MM.1S (cell line): ENCODE data around the gene TGFBR2.

Experiments
- EZH2 ChIP-seq: fragments of 300-600 bp; sonication (generic); optimal IDR thresholded peaks from 2 replicates; pipeline ENCODE3; 2017; ENCODE audit warnings: low read depth, mild to moderate bottlenecking, antibody characterized with exemption, low read length, mixed read lengths
- TF ChIP-seq, protein P1 (sequence below): fragments of 300-600 bp; sonication (generic); IDR thresholded peaks from 2 replicates; pipeline ENCODE4 v1.5.1; 2016; ENCODE audit warnings: antibody characterized with exemption, low read length, mixed read lengths

DNA sequence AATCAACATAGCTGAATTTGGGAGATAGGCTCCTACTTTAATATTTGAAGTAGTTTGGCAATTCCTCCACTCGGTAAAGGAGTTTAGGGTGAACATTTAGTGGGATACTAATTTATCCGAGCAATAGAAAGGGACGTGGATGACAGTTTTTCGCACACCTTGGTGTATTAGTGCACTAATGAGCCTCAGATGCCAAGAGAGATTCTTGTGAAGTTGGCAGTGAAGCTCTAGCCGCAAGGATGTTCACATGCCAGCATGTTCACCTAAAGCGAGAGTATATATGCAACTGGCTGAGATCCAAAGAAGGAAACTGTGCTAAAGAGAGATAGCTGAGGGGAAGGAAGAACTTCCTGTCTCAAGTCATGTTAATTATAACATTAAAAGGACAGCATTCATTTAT is 58.5 kb downstream of the TGFBR2 start:
- TF ChIP-seq, protein P1, sequence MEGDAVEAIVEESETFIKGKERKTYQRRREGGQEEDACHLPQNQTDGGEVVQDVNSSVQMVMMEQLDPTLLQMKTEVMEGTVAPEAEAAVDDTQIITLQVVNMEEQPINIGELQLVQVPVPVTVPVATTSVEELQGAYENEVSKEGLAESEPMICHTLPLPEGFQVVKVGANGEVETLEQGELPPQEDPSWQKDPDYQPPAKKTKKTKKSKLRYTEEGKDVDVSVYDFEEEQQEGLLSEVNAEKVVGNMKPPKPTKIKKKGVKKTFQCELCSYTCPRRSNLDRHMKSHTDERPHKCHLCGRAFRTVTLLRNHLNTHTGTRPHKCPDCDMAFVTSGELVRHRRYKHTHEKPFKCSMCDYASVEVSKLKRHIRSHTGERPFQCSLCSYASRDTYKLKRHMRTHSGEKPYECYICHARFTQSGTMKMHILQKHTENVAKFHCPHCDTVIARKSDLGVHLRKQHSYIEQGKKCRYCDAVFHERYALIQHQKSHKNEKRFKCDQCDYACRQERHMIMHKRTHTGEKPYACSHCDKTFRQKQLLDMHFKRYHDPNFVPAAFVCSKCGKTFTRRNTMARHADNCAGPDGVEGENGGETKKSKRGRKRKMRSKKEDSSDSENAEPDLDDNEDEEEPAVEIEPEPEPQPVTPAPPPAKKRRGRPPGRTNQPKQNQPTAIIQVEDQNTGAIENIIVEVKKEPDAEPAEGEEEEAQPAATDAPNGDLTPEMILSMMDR = no peak
- TF ChIP-seq EZH2 = no peak
